SK-N-SH treated with all-trans-retinoic acid at 6 μM for 48 hours (cell line): ENCODE measurements around the gene CDC6.

Experiments
- CSDC2 ChIP-seq: fragments of 250-450 bp; sonication (Bioruptor Pico); IDR thresholded peaks from 2 replicates; pipeline ENCODE4 v1.5.0; 2020; ENCODE audit warnings: mild to moderate bottlenecking, moderate library complexity
- RARB ChIP-seq: fragments of 250-450 bp; sonication (Bioruptor Pico); IDR thresholded peaks from 2 replicates; pipeline ENCODE4 v1.8.0; 2021; ENCODE audit warnings: mild to moderate bottlenecking, moderate library complexity
- ZFP3 ChIP-seq: fragments of 250-450 bp; sonication (Bioruptor Pico); IDR thresholded peaks from 2 replicates; pipeline ENCODE4 v1.5.0; 2020; ENCODE audit warnings: mild to moderate bottlenecking, moderate library complexity
- ZFP30 ChIP-seq: fragments of 450-650 bp; formaldehyde crosslinking; IDR thresholded peaks from 2 replicates; pipeline ENCODE4 v1.5.0; 2022; ENCODE audit warnings: mild to moderate bottlenecking, moderate library complexity
- TF ChIP-seq, protein P1 (sequence below): fragments of 250-450 bp; sonication (Bioruptor Pico); IDR thresholded peaks from 2 replicates; pipeline ENCODE4 v1.5.1; 2020; ENCODE audit warnings: low read depth, mild to moderate bottlenecking, moderate library complexity

- TF ChIP-seq ZFP30 (CRISPR knock-in tag) (no peak), RARB (CRISPR knock-in tag) (no peak), CSDC2 (CRISPR knock-in tag) (no peak), ZFP3 (CRISPR knock-in tag) (no peak)
- TF ChIP-seq, protein P1, sequence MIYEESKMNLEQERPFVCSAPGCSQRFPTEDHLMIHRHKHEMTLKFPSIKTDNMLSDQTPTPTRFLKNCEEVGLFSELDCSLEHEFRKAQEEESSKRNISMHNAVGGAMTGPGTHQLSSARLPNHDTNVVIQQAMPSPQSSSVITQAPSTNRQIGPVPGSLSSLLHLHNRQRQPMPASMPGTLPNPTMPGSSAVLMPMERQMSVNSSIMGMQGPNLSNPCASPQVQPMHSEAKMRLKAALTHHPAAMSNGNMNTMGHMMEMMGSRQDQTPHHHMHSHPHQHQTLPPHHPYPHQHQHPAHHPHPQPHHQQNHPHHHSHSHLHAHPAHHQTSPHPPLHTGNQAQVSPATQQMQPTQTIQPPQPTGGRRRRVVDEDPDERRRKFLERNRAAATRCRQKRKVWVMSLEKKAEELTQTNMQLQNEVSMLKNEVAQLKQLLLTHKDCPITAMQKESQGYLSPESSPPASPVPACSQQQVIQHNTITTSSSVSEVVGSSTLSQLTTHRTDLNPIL (CRISPR knock-in tag) = no peak
These were observed 55.8 kb downstream of the CDC6 start for GRCh38 chr17:40343219-40344119.
